H1 (cell line): ENCODE data around the gene PDE6B. TPM values are rescaled to one million over a fixed set of nuclear protein-coding genes. Genes with fewer than 3 reads are reported as not detected.

Experiments used
- ASH2L ChIP-seq: fragments of 200-600, 300-600 bp; sonication (generic); IDR thresholded peaks from one replicate; pipeline ENCODE4 v1.7.1; 2017; ENCODE audit warnings: low read length
- BACH1 ChIP-seq: IDR thresholded peaks from 2 replicates; pipeline ENCODE4 v1.6.1; 2012; ENCODE audit warnings: low read length, improper control_type of control experiment
- CHD1 ChIP-seq: IDR thresholded peaks from 2 replicates; pipeline ENCODE4 v1.6.1; 2012; ENCODE audit warnings: low read depth, low read length, improper control_type of control experiment
- CHD7 ChIP-seq: fragments of 300-600 bp; sonication (generic); IDR thresholded peaks from 2 replicates; pipeline ENCODE4 v1.7.1; 2012; ENCODE audit warnings: low read length, moderate library complexity, mild to moderate bottlenecking, inconsistent platforms; ENCODE audit not compliant: insufficient replicate concordance
- CTBP2 ChIP-seq: IDR thresholded peaks from 2 replicates; pipeline ENCODE4 v1.7.0; 2011; ENCODE audit warnings: borderline replicate concordance, mild to moderate bottlenecking, moderate library complexity, mixed read lengths, low read length; ENCODE audit not compliant: insufficient read depth, insufficient read length
- EZH2 ChIP-seq: fragments of 200-600 bp; sonication (generic); IDR thresholded peaks from 2 replicates; pipeline ENCODE4 v1.7.1; 2012; ENCODE audit warnings: low read depth, mild to moderate bottlenecking, moderate library complexity, low read length, inconsistent platforms; ENCODE audit not compliant: severe bottlenecking
- GTF2F1 ChIP-seq: IDR thresholded peaks from 2 replicates; pipeline ENCODE4 v1.6.1; 2012; ENCODE audit warnings: low read depth, low read length, improper control_type of control experiment, borderline replicate concordance
- NANOG ChIP-seq: IDR thresholded peaks from 2 replicates; pipeline ENCODE4 v1.6.1; 2011; ENCODE audit warnings: low read length, low read depth, mild to moderate bottlenecking, inconsistent platforms; ENCODE audit not compliant: insufficient read depth, poor library complexity, severe bottlenecking
- PHF8 ChIP-seq: fragments of 200-600 bp; sonication (generic); conservative IDR thresholded peaks from 2 replicates; pipeline ENCODE4 v1.7.1; 2012; ENCODE audit warnings: low read depth, mild to moderate bottlenecking, inconsistent platforms, low read length, moderate library complexity
- RAD21 ChIP-seq, 2 experiments: IDR thresholded peaks in 1 of 2; conservative IDR thresholded peaks in 1 of 2; 2 replicates each; pipeline ENCODE4 v1.6.1; 2011; ENCODE audit warnings: low read depth in 2 of 2, low read length in 2 of 2, improper control_type of control experiment in 1 of 2, inconsistent platforms in 1 of 2, mild to moderate bottlenecking in 1 of 2, moderate library complexity in 1 of 2
- SP2 ChIP-seq: IDR thresholded peaks from 2 replicates; pipeline ENCODE4 v1.6.1; 2012; ENCODE audit warnings: mild to moderate bottlenecking, low read length, inconsistent platforms
- YY1 ChIP-seq: IDR thresholded peaks from 2 replicates; pipeline ENCODE4 v1.6.1; 2011; ENCODE audit warnings: low read depth, mild to moderate bottlenecking, low read length
- polyA plus RNA-seq, 7 experiments: library from polyadenylated mRNA; depleted of rRNA in 3 of 7; stranded (reverse) in 5 of 7; unstranded in 2 of 7; fragments of >200 nt in 5 of 7; fragments of 200-250 nt in 2 of 7; gene quantifications; 1 replicate in 5 of 7; 2 replicates in 1 of 7; 4 replicates in 1 of 7; pipeline versions ENCODE4 v1.2.1 to v1.2.3, GENCODE V29; 2011 to 2013; ENCODE audit warnings: missing spikeins in 2 of 7, mixed read lengths in 2 of 7
- total RNA-seq: library from RNA; stranded (reverse); fragmentation: NEBNext Ultra II Directional; extraction: Animal tissue kit (Norgen Biotek cat#: 25700); gene quantifications from 2 replicates; pipeline ENCODE4 v1.2.1, GENCODE V29; 2021

Gene PDE6B
- total and polyA plus RNA-seq, 2 of the 8 experiments (the other 6 are each of a cell fraction or from before 2014, with no cell fraction given), result 4.1 to 8.4 TPM

- no peak for TF ChIP-seq CHD7
- no peak for TF ChIP-seq RAD21 (IDR thresholded peaks at IDR 0.05 in 1 of 2, conservative IDR thresholded peaks at IDR 0.05 in 1 of 2; ENCODE audit: low read depth in 2 of 2, low read length in 2 of 2)
- TF ChIP-seq CHD1, result no peak
- TF ChIP-seq BACH1, result no peak
- no peak for TF ChIP-seq NANOG
- TF ChIP-seq ASH2L, result no peak
- TF ChIP-seq YY1, result no peak
- no peak for TF ChIP-seq PHF8
- no peak for TF ChIP-seq CTBP2
- TF ChIP-seq GTF2F1, result no peak
- no peak for TF ChIP-seq SP2
- TF ChIP-seq EZH2, result no peak
These were observed 34.5 kb downstream of the PDE6B start (continued) for GRCh38 chr4:659851-660250.
